Rectal smooth muscle tissue (tissue), 1 donor: ENCODE measurements around the gene CDCP2.
"Not testable (repeated sequence)": the region's sequence is repeated elsewhere in the genome, so short reads cannot be mapped to it uniquely, and the experiment has no call there.

Experiments used
- H3K27ac ChIP-seq: one replicate; pipeline ENCODE4 v1.7.0; 2013; ENCODE audit warnings: low read depth, low read length, inconsistent platforms
- H3K27me3 ChIP-seq: one replicate; pipeline ENCODE4 v1.7.0; 2013; ENCODE audit warnings: low read length; ENCODE audit not compliant: control insufficient read depth, insufficient read depth
- H3K36me3 ChIP-seq: one replicate; pipeline ENCODE4 v1.7.0; 2013; ENCODE audit warnings: low read length; ENCODE audit not compliant: control insufficient read depth, insufficient read depth
- H3K4me1 ChIP-seq: one replicate; pipeline ENCODE4 v1.7.0; 2013; ENCODE audit warnings: low read length; ENCODE audit not compliant: control insufficient read depth, insufficient read depth
- H3K4me3 ChIP-seq: one replicate; pipeline ENCODE4 v1.7.0; 2013; ENCODE audit warnings: low read length
- H3K9ac ChIP-seq: one replicate; pipeline ENCODE4 v1.7.0; 2013; ENCODE audit warnings: low read length

Gene CDCP2

DNA sequence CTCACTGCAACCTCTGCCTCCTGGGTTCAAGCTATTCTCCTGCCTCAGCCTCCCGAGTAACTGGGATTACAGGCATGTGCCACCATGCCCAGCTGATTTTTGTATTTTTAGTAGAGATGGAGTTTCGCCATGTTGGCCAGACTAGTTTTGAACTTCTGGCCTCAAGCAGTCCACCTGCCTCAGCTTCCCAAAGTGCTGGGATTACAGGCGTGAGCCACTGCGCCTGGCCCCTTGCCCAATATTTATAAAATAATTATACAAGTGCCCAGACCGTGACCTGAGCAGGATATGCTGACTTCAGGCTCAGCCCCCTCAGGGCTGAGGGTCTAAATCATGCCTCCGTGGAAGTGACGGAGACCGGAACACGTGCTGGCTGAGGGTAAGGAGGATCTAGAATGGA, 48.2 kb downstream of the CDCP2 start:
- not testable (repeated sequence) for H3K9ac ChIP-seq, H3K27ac ChIP-seq, H3K4me3 ChIP-seq, H3K27me3 ChIP-seq, H3K4me1 ChIP-seq, H3K36me3 ChIP-seq

DNA sequence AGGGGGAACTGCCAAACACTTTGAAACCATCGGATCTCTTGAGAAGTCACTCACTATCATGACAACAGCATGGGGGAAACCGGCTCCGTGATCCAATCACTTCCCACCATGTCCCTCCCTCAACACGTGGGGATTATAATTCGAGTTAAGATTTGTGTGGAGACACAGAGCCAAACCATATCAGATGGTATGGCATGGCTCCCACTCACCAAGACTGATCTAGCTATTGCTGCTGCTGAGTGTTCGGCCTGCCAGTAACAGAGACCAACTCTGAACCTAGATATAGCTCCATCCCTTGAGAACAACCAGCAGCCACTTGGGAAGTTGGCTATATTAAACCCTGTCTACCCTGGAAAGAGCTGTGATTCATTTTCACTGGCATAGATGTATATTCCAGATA, 49.4 kb downstream of the CDCP2 start:
- no peaks in the 10 kb centered on the region for H3K27me3 ChIP-seq
- no peak overlapping the region for H3K9ac ChIP-seq
- no peak overlapping the region for H3K4me3 ChIP-seq
- no peaks in the 10 kb centered on the region for H3K4me1 ChIP-seq
- H3K36me3 ChIP-seq: no peaks in the 10 kb centered on the region
- H3K27ac ChIP-seq: no peak overlapping the region

DNA sequence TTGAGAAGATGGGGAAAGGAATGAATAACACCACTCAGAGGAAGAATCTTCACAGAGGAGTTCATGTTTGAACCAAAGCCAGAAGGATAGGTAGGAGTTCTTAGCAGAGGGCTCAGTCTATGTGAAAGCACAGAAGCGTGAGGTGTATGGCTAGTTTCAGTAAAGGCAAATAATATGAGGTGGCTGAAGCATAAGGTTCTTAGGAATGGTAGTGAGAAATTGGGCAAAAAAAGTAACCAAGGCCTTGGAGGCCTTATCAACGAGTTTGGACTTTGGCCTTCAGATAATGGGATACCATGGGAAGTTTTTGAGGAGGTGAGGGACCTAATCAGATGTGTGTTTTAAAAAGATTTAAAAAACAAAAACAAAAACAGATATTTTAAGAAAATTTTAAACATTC, 52.3 kb downstream of the CDCP2 start:
- Histone ChIP-seq H3K9ac (no peak overlapping the region), H3K27me3 (no peaks in the 10 kb centered on the region), H3K4me1 (no peaks in the 10 kb centered on the region), H3K36me3 (no peaks in the 10 kb centered on the region), H3K27ac (no peak overlapping the region), H3K4me3 (no peak overlapping the region)

- Histone ChIP-seq H3K4me1 (no peaks in the 10 kb centered on the region), H3K27ac (no peak overlapping the region), H3K4me3 (no peak overlapping the region), H3K9ac (no peak overlapping the region), H3K36me3 (no peaks in the 10 kb centered on the region), H3K27me3 (no peaks in the 10 kb centered on the region)
Measured at GRCh38 chr1:54099061-54099610, 53.7 kb downstream of the CDCP2 start.

- Histone ChIP-seq H3K4me3 (no peak overlapping the region), H3K9ac (no peak overlapping the region), H3K4me1 (no peaks in the 10 kb centered on the region), H3K27me3 (no peaks in the 10 kb centered on the region), H3K36me3 (no peaks in the 10 kb centered on the region), H3K27ac (no peak overlapping the region)
Measured at GRCh38 chr1:54096877-54097240, 55.9 kb downstream of the CDCP2 start.

- Histone ChIP-seq H3K4me3 (no peak overlapping the region), H3K9ac (no peak overlapping the region), H3K4me1 (no peaks in the 10 kb centered on the region), H3K36me3 (no peaks in the 10 kb centered on the region), H3K27ac (no peak overlapping the region), H3K27me3 (no peaks in the 10 kb centered on the region)
Measured at GRCh38 chr1:54096227-54096876, 56.4 kb downstream of the CDCP2 start.

GRCh38 chr1:54095546-54096226, 57.1 kb downstream of the CDCP2 start:
- H3K27me3 ChIP-seq: no peaks in the 10 kb centered on the region
- no peak overlapping the region for H3K4me3 ChIP-seq
- H3K36me3 ChIP-seq: no peaks in the 10 kb centered on the region
- H3K27ac ChIP-seq: no peak overlapping the region
- no peak overlapping the region for H3K9ac ChIP-seq
- no peaks in the 10 kb centered on the region for H3K4me1 ChIP-seq

- H3K4me1 ChIP-seq, H3K9ac ChIP-seq, H3K27ac ChIP-seq, H3K36me3 ChIP-seq, H3K4me3 ChIP-seq, H3K27me3 ChIP-seq: not testable (repeated sequence)
Measured at GRCh38 chr1:54094730-54095105, 58.1 kb downstream of the CDCP2 start.

GRCh38 chr1:54094001-54094729, 58.6 kb downstream of the CDCP2 start:
- Histone ChIP-seq H3K9ac (no peak overlapping the region), H3K36me3 (no peaks in the 10 kb centered on the region), H3K27me3 (no peaks in the 10 kb centered on the region), H3K4me3 (no peak overlapping the region), H3K4me1 (no peaks in the 10 kb centered on the region), H3K27ac (no peak overlapping the region)

DNA sequence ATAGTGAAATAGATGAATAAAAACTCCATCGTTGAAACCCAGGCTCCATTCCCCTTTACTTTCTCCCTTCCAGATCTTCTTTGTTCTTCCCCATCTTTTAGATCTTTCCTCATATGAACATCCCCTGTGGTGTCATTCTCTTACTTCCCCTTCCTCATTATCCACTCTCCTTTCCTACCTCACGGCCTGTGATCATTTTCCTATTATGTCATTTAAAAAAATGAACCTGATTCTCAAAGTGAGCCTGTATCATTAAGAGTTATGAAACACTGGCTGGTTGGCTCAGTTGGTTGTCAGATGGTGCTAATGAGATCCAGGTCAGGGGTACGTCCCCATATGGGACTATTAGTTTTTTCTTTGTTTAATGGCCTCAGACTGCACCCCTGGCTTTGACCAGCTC, 61.1 kb downstream of the CDCP2 start:
- no peak overlapping the region for H3K4me3 ChIP-seq
- no peaks in the 10 kb centered on the region for H3K4me1 ChIP-seq
- H3K36me3 ChIP-seq: no peaks in the 10 kb centered on the region
- no peaks in the 10 kb centered on the region for H3K27me3 ChIP-seq
- H3K27ac ChIP-seq: no peak overlapping the region
- H3K9ac ChIP-seq: no peak overlapping the region

- no peaks in the 10 kb centered on the region for H3K36me3 ChIP-seq
- H3K4me3 ChIP-seq: no peak overlapping the region
- H3K27me3 ChIP-seq: no peaks in the 10 kb centered on the region
- H3K27ac ChIP-seq: no peak overlapping the region
- H3K4me1 ChIP-seq: no peaks in the 10 kb centered on the region
- no peak overlapping the region for H3K9ac ChIP-seq
Measured at GRCh38 chr1:54088385-54088784, 64.4 kb downstream of the CDCP2 start.

- Histone ChIP-seq H3K9ac (no peak overlapping the region), H3K27ac (no peak overlapping the region), H3K27me3 (no peaks in the 10 kb centered on the region), H3K4me1 (no peaks in the 10 kb centered on the region), H3K4me3 (no peak overlapping the region), H3K36me3 (no peaks in the 10 kb centered on the region)
Measured at GRCh38 chr1:54086754-54087153, 66.0 kb downstream of the CDCP2 start.
